Measurements from ENCODE around the gene PURA.

DNA sequence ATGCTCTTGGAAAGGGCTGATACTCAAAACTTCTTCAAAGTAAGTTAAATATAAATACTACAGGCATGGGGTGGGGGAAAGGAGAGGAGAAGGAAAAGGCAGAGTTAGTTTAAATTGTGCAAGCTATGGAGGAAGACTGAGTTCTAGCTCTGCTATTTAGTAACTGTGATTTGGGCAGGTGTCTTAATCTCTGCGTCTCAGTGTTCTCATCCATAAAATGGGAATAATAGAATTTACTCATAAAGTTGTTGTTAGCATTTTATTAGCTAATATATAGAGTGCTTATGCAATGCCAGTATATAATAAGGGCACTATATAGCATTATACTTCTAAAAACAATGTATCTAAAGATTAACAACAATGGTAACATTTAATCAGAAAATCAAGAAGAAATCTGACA is 12.7 kb upstream of the PURA start:
- TF ChIP-seq ELF4 (CRISPR knock-in tag; IDR thresholded peaks at IDR 0.05; ENCODE audit: borderline replicate concordance) (no peak), KDM5B (CRISPR knock-in tag; IDR thresholded peaks at IDR 0.05; ENCODE audit: borderline replicate concordance) (no peak), CTCF (CRISPR knock-in tag; IDR thresholded peaks at IDR 0.05) (no peak), ZC3H4 (CRISPR knock-in tag; IDR thresholded peaks at IDR 0.05; ENCODE audit: borderline replicate concordance) (no peak), NONO (IDR thresholded peaks at IDR 0.05) (no peak), NONO (CRISPR knock-in tag; conservative IDR thresholded peaks at IDR 0.05) (no peak), CAMTA2 (CRISPR knock-in tag; IDR thresholded peaks at IDR 0.05; ENCODE audit: borderline replicate concordance) (no peak), RAD21 (CRISPR knock-in tag; IDR thresholded peaks at IDR 0.05) (no peak), EZH2 (conservative IDR thresholded peaks at IDR 0.05; ENCODE audit: low read depth, low read length) (no peak), ZNF501 (CRISPR knock-in tag; IDR thresholded peaks at IDR 0.05) (no peak)
- TF ChIP-seq, protein P1, sequence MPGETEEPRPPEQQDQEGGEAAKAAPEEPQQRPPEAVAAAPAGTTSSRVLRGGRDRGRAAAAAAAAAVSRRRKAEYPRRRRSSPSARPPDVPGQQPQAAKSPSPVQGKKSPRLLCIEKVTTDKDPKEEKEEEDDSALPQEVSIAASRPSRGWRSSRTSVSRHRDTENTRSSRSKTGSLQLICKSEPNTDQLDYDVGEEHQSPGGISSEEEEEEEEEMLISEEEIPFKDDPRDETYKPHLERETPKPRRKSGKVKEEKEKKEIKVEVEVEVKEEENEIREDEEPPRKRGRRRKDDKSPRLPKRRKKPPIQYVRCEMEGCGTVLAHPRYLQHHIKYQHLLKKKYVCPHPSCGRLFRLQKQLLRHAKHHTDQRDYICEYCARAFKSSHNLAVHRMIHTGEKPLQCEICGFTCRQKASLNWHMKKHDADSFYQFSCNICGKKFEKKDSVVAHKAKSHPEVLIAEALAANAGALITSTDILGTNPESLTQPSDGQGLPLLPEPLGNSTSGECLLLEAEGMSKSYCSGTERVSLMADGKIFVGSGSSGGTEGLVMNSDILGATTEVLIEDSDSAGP (CRISPR knock-in tag; IDR thresholded peaks at IDR 0.05; ENCODE audit: borderline replicate concordance), result no peak
